HepG2 (cell line): ENCODE results near the gene RPS14. TPM values are rescaled to one million over a fixed set of nuclear protein-coding genes. Genes with fewer than 3 reads are reported as not detected.
A peak's percentile ranks its signal among the peaks of the same experiment; 100 is the strongest.

Experiments used
- CBFB ChIP-seq: sonication (generic); formaldehyde crosslinking; IDR thresholded peaks from 2 replicates; pipeline ENCODE4 v1.4.0; 2020; ENCODE audit warnings: missing genetic modification reagents
- CTCF ChIP-seq: sonication (generic); formaldehyde crosslinking; IDR thresholded peaks from 2 replicates; pipeline ENCODE4 v1.5.0; 2020; ENCODE audit warnings: mild to moderate bottlenecking, missing genetic modification reagents, moderate library complexity
- EEA1 ChIP-seq: sonication (generic); formaldehyde crosslinking; IDR thresholded peaks from 2 replicates; pipeline ENCODE4 v1.5.1; 2020; ENCODE audit warnings: mild to moderate bottlenecking, missing genetic modification reagents, borderline replicate concordance
- ETV6 ChIP-seq: sonication (generic); formaldehyde crosslinking; conservative IDR thresholded peaks from 2 replicates; pipeline ENCODE4 v1.4.0; 2020; ENCODE audit warnings: missing genetic modification reagents
- FOSL1 ChIP-seq: sonication (generic); formaldehyde crosslinking; IDR thresholded peaks from 2 replicates; pipeline ENCODE4 v1.9.0; 2021; ENCODE audit warnings: missing genetic modification reagents, borderline replicate concordance
- GABPA ChIP-seq, 2 experiments: IDR thresholded peaks; 2 replicates each; pipeline ENCODE4 v1.6.1; 2011 to 2016; ENCODE audit warnings: low read depth in 2 of 2, low read length in 1 of 2, missing biosample characterization in 1 of 2, missing genetic modification characterization in 1 of 2
- GTF2F1 ChIP-seq: fragments of 150-350 bp; IDR thresholded peaks from 2 replicates; pipeline ENCODE4 v1.6.1; 2014; ENCODE audit warnings: low read length
- HDAC2 ChIP-seq: sonication (generic); formaldehyde crosslinking; IDR thresholded peaks from 2 replicates; pipeline ENCODE4 v1.4.0; 2020; ENCODE audit warnings: missing genetic modification reagents
- HIVEP1 ChIP-seq: sonication (generic); formaldehyde crosslinking; IDR thresholded peaks from 2 replicates; pipeline ENCODE4 v1.4.0; 2020; ENCODE audit warnings: mild to moderate bottlenecking, missing genetic modification reagents
- HNRNPLL ChIP-seq: fragments of 200-400 bp; formaldehyde crosslinking; IDR thresholded peaks from 2 replicates; pipeline ENCODE4 v1.6.1; 2017; ENCODE audit warnings: mild to moderate bottlenecking, low read depth, low read length; ENCODE audit not compliant: poor library complexity, severe bottlenecking
- HOMEZ ChIP-seq: IDR thresholded peaks from 2 replicates; pipeline ENCODE4 v1.6.1; 2016; ENCODE audit warnings: low read depth
- JUND ChIP-seq: sonication (generic); formaldehyde crosslinking; IDR thresholded peaks from 2 replicates; pipeline ENCODE4 v1.8.0; 2022; ENCODE audit warnings: mild to moderate bottlenecking, missing genetic modification reagents
- MTF1 ChIP-seq: sonication (generic); formaldehyde crosslinking; IDR thresholded peaks from 2 replicates; pipeline ENCODE4 v1.5.0; 2020; ENCODE audit warnings: missing genetic modification reagents
- PHF5A ChIP-seq: IDR thresholded peaks from one replicate; pipeline ENCODE4 v1.6.1; 2018; ENCODE audit warnings: low read depth, missing genetic modification reagents; ENCODE audit not compliant: unreplicated experiment
- SMYD3 ChIP-seq: sonication (generic); formaldehyde crosslinking; IDR thresholded peaks from 2 replicates; pipeline ENCODE4 v1.8.1; 2023; ENCODE audit warnings: mild to moderate bottlenecking, missing genetic modification reagents
- SPEN ChIP-seq: sonication (generic); formaldehyde crosslinking; IDR thresholded peaks from 2 replicates; pipeline ENCODE4 v1.5.1; 2020; ENCODE audit warnings: low read depth, mild to moderate bottlenecking, missing genetic modification reagents
- TBX3 ChIP-seq: fragments of 450-650 bp; IDR thresholded peaks from 2 replicates; pipeline ENCODE4 v1.6.1; 2017; ENCODE audit warnings: antibody characterized with exemption, mild to moderate bottlenecking, inconsistent platforms, borderline replicate concordance
- TMF1 ChIP-seq: sonication (generic); formaldehyde crosslinking; IDR thresholded peaks from 2 replicates; pipeline ENCODE4 v1.8.1; 2022; ENCODE audit warnings: low read depth, missing genetic modification reagents
- YEATS4 ChIP-seq: sonication (generic); formaldehyde crosslinking; IDR thresholded peaks from 2 replicates; pipeline ENCODE4 v1.4.0; 2020; ENCODE audit warnings: missing genetic modification reagents, borderline replicate concordance
- ZNF207 ChIP-seq: fragments of 450-650 bp; IDR thresholded peaks from 2 replicates; pipeline ENCODE4 v1.6.1; 2016; ENCODE audit warnings: antibody characterized with exemption, borderline replicate concordance
- ZNF431 ChIP-seq: sonication (generic); formaldehyde crosslinking; IDR thresholded peaks from 2 replicates; pipeline ENCODE4 v1.9.0; 2022; ENCODE audit warnings: missing genetic modification reagents, low read depth, mild to moderate bottlenecking, borderline replicate concordance
- ZNF607 ChIP-seq: sonication (generic); formaldehyde crosslinking; IDR thresholded peaks from 2 replicates; pipeline ENCODE4 v1.5.1; 2020; ENCODE audit warnings: missing genetic modification reagents, mild to moderate bottlenecking, borderline replicate concordance
- ZNF616 ChIP-seq: sonication (generic); formaldehyde crosslinking; IDR thresholded peaks from 2 replicates; pipeline ENCODE4 v1.5.0; 2020; ENCODE audit warnings: low read depth, mild to moderate bottlenecking, missing genetic modification reagents
- ZNF704 ChIP-seq: sonication (generic); formaldehyde crosslinking; IDR thresholded peaks from 2 replicates; pipeline ENCODE4 v1.8.1; 2023; ENCODE audit warnings: mild to moderate bottlenecking, inconsistent platforms, moderate library complexity, missing genetic modification reagents, borderline replicate concordance
- ZNF776 ChIP-seq: sonication (generic); formaldehyde crosslinking; IDR thresholded peaks from 2 replicates; pipeline ENCODE4 v1.4.0; 2020; ENCODE audit warnings: mild to moderate bottlenecking, missing genetic modification reagents
- polyA plus RNA-seq, 8 experiments: library from polyadenylated mRNA; depleted of rRNA in 3 of 8; stranded (reverse) in 7 of 8; unstranded in 1 of 8; fragments of >200 nt; fragmentation: Illumina TruSeq in 4 of 8; extraction: Trizol in 4 of 8; gene quantifications; 2 replicates each; pipeline versions ENCODE4 v1.2.1 to v1.2.3, GENCODE V29; 2011 to 2016; ENCODE audit warnings: low read depth in 4 of 8, missing spikeins in 1 of 8, mixed read lengths in 1 of 8; ENCODE audit not compliant: insufficient read depth in 1 of 8
- total RNA-seq, 5 experiments: library from RNA; depleted of rRNA; stranded (reverse); fragments of >200 nt; fragmentation: Illumina TruSeq; extraction: Trizol; gene quantifications; 2 replicates each; pipeline ENCODE4 v1.2.3, GENCODE V29; 2016; ENCODE audit warnings: low read depth in 1 of 5

The RPS14 gene
- total and polyA plus RNA-seq, 2 of the 13 experiments (the other 11 are each of a cell fraction or from before 2014, with no cell fraction given), result 2,116 to 3,295 TPM

- TF ChIP-seq HNRNPLL, result no peak
- TF ChIP-seq GABPA (IDR thresholded peaks at IDR 0.05; ENCODE audit: low read depth, low read length), result no peak
- 0 out of 2 replicates have a peak, but pooled peaks have one; percentile 22 for TF ChIP-seq GABPA (CRISPR knock-in tag; IDR thresholded peaks at IDR 0.05; ENCODE audit: low read depth)
- TF ChIP-seq EEA1, result no peak
- no peak for TF ChIP-seq SMYD3 (CRISPR knock-in tag)
- no peak for TF ChIP-seq ZNF704
- TF ChIP-seq CBFB (CRISPR knock-in tag), result no peak
- no peak for TF ChIP-seq ETV6 (CRISPR knock-in tag)
- no peak for TF ChIP-seq HIVEP1 (CRISPR knock-in tag)
- no peak for TF ChIP-seq ZNF207
- TF ChIP-seq TBX3, result no peak
- TF ChIP-seq SPEN (CRISPR knock-in tag), result peak; percentile 39; the same call in 1 of the 2 replicates
- peak; percentile 61; the same call in 1 of the 2 replicates for TF ChIP-seq YEATS4 (CRISPR knock-in tag)
- TF ChIP-seq ZNF607 (CRISPR knock-in tag), result no peak
- no peak for TF ChIP-seq ZNF431
- no peak for TF ChIP-seq JUND (CRISPR knock-in tag)
- peak; percentile 22; the same call in 1 of the 2 replicates for TF ChIP-seq HDAC2 (CRISPR knock-in tag)
- TF ChIP-seq TMF1 (CRISPR knock-in tag), result no peak
- TF ChIP-seq FOSL1 (CRISPR knock-in tag), result no peak
- no peak for TF ChIP-seq HOMEZ
- no peak for TF ChIP-seq ZNF776 (CRISPR knock-in tag)
- peak; percentile 92 for TF ChIP-seq CTCF (CRISPR knock-in tag)
- no peak for TF ChIP-seq PHF5A (CRISPR knock-in tag)
- TF ChIP-seq GTF2F1, result no peak
- TF ChIP-seq ZNF616 (CRISPR knock-in tag), result no peak
- no peak for TF ChIP-seq MTF1 (CRISPR knock-in tag)
These were observed 9.4 kb upstream of the RPS14 start (continued) for GRCh38 chr5:150458802-150459557.
